GM04504 (cell line): Measurements from ENCODE around the gene PLXNA4.

Source experiments
- DNase-seq: peaks from one replicate; pipeline ENCODE4 v3.0.0-alpha.2; 2012; ENCODE audit warnings: low read depth

The PLXNA4 gene

DNA sequence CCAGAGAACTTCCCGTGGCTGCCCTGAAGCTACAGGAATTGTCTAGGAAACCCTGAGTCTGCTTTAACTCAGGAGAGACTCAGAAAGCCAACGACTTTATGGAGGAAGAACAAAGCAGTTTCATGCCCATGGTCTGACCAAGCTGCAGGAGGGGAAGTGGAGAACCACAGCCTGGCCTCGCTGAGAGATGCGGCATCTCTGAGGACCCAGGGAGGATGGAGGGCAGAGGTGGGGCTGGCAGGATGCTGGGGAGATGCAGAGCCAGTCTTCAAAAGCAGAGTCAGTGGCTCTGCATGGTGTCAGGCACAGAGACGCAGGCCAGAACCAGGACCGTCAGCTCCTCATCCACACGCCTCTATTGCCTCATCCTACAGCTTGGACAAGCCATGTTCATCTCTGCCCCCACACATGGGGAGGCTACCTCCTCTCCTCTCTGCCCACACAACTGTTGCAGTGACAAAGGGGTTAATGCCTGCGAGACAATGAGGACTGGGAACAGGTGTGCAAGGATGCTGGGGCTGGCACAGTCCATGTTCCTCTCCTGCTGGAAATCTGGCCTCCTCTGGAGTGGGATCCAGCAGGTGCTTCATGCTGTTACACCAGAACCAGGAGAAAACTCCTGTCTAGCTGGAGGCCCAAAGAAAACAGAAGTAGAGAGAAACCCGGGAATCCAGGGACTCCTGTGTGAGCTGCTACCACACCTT is 267.0 kb downstream of the PLXNA4 start:
- no peak for DNase-seq

GRCh38 chr7:132307465-132307864 is 268.8 kb downstream of the PLXNA4 start:
- DNase-seq = no peak

- no peak for DNase-seq
Observed at GRCh38 chr7:132300599-132301277, 275.5 kb downstream of the PLXNA4 start.

GRCh38 chr7:132298790-132299189 is 277.5 kb downstream of the PLXNA4 start:
- no peak for DNase-seq

DNA sequence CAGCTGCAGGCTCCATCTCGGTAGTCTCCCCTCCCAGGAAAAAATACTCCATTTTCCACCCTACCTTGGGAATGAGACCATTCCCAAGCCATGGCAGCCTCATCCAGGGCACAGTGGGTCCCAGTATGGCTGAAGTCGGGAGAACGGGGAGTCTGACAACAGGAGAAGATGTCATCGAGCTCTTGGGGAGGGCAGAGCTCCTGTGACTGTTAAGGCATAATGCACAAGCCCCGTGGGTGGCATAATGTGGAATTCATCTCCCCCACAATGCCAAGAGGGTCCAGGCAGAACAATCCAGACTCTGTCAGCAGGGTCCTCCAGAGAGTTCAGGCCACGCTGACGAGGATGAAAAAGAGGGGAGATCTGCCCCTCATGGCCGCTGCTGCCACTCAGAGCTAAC is 279.4 kb downstream of the PLXNA4 start:
- DNase-seq = no peak

DNA sequence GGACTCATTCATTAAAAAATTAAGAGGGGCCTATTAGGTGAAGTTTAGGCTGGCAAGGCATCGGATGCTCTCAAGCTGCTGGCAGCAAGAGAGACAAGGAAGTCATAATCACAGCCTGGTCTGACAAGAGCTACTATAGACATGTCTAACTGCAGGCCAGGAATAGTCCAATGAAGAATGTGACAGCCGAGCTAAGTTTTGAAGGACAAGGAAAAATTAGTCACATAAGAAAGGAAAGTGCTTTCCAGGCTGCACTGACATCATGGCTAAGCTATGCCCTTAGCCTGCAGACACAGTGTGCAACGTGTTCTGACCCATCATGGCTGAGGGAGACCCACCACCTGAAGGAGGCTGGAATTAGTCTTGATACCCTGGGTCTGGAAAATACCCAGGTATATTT is 281.1 kb downstream of the PLXNA4 start:
- DNase-seq = no peak

DNA sequence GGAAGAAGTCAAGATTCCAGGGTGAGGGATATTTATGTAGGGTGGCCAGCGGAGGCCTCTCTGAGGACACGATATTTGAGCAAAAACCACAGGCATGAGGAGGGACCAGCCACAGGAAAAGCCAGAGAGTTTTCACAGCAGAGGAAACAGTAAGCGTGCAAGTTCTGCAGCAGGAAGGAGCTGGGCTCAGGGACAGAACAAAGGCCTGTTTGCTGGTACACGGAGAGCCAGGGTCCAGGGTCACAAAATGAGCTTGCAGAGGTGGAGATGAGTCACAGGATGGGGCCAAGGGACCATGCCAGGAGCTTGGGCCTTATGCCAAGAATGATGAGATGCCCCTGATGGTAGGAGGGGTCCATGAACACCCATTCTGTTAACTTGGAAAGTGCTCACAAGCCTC is 283.5 kb downstream of the PLXNA4 start:
- no peak for DNase-seq

DNA sequence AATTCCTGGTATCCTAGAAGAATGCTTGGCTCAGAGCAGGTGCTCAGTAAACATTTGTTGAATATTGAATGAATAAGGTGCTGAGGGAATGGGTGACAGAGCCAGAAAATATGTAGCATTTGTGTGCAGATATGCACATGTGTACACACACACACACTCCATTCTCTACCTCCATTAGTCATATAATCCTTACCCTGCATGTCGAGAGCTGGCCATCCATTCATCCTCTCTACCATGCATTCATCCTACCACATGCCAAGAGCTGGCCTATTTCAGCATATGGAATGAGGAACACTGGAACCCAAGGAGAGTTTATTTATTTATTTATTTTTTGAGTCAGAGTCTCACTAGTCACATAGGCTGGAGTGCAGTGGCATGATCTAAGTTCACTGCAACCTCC is 284.8 kb downstream of the PLXNA4 start:
- no peak for DNase-seq

DNA sequence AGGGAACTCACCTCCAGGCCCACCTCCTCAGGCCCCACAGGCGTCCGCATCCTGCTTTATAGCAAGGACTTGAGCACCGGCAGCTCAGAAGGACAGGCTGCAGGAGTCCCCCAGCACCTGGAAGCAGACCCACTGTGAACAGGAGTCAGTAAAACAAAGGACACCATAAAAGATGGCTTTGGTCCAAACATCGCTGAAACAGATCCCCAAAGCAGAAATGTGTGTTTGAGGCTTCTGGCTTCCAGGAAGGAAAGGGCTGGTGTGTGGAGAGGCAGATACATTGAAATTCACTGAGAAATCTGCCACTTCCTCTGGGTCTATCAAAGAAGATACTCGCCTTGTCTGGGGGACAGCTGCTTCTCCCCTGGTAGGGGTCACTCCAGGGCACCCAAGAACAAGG is 286.2 kb downstream of the PLXNA4 start:
- no peak for DNase-seq

DNA sequence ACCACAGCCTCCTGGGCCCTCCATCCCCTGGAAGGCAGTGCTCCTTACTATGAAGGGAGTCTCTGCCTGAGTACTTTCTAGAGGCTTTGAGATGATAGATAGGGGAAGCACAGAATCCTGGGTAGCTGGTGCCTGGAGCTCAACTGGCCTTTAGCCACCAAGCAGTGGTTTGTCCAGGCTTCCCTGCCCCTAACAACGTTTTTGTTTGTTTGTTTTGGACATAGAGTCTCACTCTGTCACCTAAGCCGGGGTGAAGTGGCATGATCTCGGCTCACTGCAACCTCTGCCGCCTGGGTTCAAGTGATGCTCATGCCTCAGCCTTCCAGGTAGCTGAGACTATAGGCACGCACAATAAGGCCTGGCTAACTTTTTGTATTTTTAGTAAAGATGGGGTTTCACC is 289.4 kb downstream of the PLXNA4 start:
- no peak for DNase-seq

DNA sequence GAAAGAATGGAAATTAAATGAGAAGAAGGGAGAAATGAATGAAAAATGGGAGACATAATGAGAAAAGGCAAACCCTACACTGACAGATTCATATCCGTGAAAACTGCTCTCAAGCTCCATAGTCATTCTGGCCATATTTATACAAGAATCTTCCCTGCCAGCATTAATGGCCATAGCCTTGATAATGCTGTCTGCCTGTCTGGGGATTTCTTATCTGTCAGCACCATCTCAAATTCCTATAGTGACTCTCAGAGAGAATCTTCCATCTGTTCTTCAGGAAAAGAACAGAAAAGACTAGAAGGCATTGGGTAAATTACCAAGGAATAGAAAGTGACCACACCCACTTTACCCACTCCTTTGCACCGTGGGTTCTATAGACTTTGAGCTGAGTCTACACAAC is 295.9 kb downstream of the PLXNA4 start:
- DNase-seq = no peak

DNA sequence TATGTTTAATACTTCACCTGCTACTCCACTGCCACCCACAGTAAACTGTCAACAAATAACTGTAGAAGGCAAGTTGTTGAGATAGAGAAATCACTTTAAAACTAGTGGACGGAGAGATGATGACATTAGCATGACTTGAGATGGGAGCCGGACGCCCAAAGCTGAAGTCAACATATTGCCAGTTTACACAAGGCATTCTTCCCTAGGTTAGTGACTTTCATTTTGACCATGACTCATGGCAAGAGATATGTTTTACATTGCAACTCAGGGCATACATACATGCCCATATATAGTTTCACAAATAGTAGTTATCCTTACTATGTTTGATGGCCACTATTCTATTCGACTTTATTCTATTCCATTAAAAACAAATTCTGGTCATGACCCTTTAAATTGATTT is 296.6 kb downstream of the PLXNA4 start:
- DNase-seq = no peak

- peak; percentile 14 for DNase-seq
Observed at GRCh38 chr7:132276976-132277725, 299.1 kb downstream of the PLXNA4 start.

GRCh38 chr7:132276234-132276630 is 300.0 kb downstream of the PLXNA4 start:
- DNase-seq = no peak

DNA sequence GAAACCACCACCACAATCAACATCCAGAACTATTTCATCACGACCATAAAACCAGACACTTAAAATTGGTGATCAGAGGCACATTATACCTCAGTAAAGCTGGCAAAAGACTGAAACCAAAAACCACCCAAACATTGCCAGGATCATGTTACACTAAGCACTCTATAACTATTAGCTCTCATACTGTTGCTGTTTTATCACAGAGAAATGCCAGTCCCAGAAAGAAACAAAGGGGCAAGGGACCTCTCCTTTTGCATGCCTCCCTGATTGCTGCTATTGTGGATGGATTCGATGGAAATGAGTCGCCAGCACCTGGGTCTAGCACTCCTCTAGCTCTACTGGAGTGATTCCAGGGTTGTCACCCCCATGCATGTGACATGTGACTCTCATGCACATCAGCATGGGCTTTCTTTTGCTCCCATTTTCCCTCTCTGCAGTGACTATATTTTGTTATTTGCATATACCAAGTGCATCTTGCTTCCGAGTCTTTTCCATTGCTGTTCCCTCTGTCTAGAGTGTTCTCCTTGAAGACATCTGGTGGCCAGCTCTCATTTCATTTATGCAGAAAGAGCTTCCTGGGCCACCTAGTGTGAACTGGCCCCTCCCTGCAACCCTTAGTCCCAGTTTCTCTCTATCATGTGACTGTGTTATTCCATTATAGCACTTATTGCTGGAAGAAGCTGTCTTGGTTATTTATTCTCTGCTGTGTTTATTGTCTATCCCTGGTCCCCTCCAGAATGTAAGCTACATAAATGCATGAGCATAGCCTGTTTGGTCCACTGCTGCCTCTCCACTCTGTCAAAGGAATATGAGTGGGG is 300.6 kb downstream of the PLXNA4 start:
- DNase-seq = no peak

DNA sequence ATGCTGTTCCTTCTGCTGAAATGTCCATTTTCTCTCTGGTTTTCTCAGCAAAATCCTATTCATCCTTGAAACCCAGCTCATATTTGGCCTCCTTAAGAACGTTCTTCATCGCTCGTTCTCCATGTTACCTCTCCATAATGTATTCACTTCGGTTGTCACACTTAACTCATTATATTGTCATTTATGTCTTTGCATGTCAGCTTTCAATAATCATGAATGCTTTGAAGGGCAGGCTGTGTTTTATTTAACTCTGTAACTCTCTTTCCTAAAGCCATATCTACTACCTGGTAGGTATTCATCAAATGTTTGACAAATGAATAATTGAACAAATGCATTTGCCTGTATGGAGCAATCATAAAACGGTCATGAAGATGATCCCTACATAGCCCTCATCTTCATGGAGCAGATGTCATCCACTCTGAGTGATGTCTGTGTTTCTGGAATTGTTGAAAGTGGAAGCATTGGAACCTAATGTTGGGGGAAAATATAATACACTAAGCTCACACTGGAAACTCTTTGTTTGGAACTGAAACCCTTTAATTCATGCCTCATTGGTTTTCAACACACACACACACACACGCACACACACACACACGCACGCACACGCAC is 303.4 kb downstream of the PLXNA4 start:
- DNase-seq = no peak

GRCh38 chr7:132270517-132270916 is 305.8 kb downstream of the PLXNA4 start:
- DNase-seq = no peak

DNA sequence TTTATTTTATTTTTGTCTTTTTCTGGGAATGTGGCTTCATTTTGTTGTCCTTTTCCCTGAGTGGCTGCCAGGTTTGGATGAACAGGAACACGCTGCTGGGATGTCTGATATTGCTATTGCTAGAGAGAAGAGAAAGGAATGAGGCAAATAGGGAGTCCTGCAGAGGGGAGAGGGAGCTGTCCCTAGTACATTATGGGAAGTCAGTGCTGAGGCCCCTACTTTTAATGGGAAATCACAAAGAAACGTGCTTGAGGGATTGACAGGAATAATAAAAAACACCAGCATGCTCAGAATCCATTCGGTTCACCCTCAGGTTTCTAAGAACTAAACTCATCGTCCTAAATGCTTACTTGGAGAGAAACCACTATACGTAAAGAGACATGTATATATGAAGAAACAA is 306.6 kb downstream of the PLXNA4 start:
- DNase-seq = no peak

GRCh38 chr7:132263151-132263550 is 313.1 kb downstream of the PLXNA4 start:
- no peak for DNase-seq

- no peak for DNase-seq
Observed at GRCh38 chr7:132262160-132262470, 314.2 kb downstream of the PLXNA4 start.

GRCh38 chr7:132261327-132262159 is 314.7 kb downstream of the PLXNA4 start:
- DNase-seq = no peak
